Colon (tissue), 2 donors: ENCODE measurements around the gene MUSK.
"Not testable (repeated sequence)": the region's sequence is repeated elsewhere in the genome, so short reads cannot be mapped to it uniquely, and the experiment has no call there.

Source experiments
- FAIRE-seq: peaks from 2 replicates; lab custom pipeline; 2012; peaks lifted over from hg19 to GRCh38; lab: Jason Lieb, UNC
- donor health status: control.
- donor health status: control.

MUSK gene

GRCh38 chr9:110762783-110763182 lies 94.2 kb downstream of the MUSK start:
- no peak for FAIRE-seq

DNA sequence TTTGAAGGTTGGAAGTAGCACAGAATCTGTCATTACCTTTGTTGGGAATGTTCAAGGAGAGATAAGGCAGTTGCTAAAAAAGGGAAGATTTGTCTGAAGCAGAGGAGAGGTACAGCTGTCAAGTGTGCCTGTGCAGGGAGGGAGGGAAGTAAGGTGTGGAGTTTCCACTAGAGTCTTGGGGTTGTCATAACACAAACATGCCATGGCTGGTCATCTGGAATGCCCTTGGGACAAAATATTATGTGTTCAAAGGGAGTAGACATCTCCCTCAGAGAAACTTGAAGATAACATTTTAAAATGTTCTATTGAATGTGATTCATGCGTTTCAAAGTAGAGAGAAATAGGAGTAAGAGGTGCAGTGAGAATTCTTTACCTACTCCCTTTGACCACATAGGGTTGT lies 95.0 kb downstream of the MUSK start:
- FAIRE-seq, result no peak

DNA sequence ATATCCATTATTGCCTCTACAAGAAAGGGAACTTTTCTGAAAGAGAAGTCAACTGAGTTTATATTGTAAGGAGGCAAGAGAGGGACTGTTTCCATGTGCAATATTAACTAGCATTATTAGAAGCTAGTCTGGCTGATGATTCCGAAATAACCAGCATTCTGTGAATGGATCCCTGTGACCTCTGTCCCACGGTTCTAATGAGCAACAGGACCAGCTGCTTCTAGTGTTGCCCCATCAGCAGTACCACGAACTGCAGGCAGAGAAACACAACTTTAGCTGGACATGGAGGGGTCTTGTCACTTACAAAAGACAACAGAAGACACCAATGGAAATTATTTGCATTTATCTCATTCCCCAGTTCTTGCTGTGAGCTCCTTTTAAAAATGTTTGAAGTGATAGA lies 95.4 kb downstream of the MUSK start:
- FAIRE-seq, result no peak

GRCh38 chr9:110765926-110766325 lies 97.3 kb downstream of the MUSK start:
- FAIRE-seq, result no peak

DNA sequence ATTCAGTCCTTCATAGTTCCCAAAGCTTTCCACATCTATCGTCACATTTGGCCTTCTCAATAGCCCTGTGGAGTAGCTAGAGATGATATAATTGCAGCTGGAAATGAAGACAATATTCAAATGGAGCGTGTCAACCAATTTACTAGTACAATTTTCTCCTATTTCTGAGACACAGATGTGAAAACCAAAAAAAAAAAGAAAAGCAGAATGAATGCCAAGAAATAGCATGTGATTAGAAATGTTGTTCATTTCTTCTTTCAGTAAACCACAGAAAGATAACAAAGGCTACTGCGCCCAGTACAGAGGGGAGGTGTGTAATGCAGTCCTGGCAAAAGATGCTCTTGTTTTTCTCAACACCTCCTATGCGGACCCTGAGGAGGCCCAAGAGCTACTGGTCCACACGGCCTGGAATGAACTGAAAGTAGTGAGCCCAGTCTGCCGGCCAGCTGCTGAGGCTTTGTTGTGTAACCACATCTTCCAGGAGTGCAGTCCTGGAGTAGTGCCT lies 99.0 kb downstream of the MUSK start:
- no peak for FAIRE-seq

GRCh38 chr9:110768886-110769285 lies 100.3 kb downstream of the MUSK start:
- FAIRE-seq, result no peak

GRCh38 chr9:110769667-110770066 lies 101.1 kb downstream of the MUSK start:
- no peak for FAIRE-seq

DNA sequence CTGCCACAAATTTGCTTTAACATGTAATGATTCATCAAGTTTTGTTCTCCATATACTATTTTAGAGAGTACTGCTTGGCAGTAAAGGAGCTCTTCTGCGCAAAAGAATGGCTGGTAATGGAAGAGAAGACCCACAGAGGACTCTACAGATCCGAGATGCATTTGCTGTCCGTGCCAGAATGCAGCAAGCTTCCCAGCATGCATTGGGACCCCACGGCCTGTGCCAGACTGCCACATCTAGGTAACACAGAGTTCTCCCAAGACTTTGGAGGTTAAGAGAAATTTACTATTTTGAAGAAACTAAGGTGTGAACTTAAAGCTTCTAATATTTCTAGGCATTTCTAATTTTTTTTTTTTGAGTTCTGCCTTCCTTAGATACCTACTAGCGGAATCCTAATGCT lies 107.1 kb downstream of the MUSK start:
- FAIRE-seq, result no peak

- FAIRE-seq, result no peak
Measured at GRCh38 chr9:110776221-110776620, 107.6 kb downstream of the MUSK start.

DNA sequence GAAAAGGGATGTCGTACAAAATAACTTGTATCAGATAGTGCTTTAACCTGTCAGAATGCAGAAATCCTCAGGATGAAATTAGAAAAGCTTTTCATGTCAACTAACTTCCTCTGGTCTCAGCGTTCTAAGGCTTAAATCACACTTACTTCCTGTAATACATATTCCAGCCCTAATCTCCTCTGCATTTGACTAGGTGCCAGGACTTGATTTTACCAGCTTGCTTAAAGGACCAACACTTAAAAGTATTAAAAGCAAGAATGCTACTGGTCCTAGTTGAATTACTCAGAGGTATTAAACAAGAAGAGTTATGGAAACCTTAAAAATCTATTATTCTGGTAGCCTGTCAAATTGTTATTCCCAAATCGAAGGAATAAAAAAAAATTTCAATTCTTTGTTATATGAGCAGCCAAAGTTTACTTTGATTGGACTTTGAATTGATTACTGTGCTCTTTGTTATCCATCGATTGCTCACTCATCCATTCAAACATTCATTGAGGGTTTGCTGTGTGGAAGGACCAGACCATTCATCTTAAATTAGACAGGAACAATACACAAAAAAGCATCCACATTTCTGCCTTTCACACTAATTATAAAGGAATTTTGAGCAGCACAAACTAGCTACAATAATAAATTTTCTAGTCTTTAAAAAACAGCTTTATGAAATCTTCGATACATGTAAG lies 108.7 kb downstream of the MUSK start:
- no peak for FAIRE-seq

GRCh38 chr9:110777876-110778215 lies 109.3 kb downstream of the MUSK start:
- FAIRE-seq, result no peak

DNA sequence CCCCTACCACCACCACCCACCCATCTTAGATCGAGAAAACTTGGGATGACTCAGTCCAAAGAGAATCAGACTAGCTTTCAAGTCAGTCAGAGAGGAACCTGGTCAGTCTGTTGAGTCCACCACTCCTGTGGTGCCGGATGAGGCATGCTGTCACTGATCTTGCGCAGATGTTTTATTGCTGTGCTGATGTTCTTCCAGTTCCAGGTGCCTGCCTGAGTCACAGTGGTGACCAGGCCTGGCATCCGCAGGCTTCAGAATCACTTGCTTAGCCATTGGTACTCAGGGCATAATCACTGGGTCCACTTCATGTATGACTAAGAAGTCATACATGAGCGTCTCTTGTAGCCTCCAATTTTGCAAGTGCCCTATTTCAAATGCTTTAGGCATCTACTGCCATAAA lies 114.1 kb downstream of the MUSK start:
- no peak for FAIRE-seq

DNA sequence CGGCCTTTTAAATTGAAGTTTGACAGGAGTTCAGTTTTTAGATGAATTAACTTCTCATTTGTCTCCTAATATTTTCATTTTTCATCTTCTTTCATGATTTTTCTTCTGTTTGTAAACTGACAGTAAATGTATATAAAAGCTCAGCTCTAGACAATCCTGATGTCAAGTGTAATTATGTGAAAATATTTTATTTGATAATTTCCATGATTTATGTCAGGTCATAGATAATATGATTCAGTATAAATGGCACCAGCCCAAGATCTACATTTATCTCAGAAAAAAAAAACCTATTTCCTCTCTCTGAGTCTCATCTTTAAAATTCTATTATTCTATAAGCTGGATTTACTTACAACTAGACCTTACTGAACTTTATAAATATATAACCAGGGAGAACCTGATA lies 115.7 kb downstream of the MUSK start:
- no peak for FAIRE-seq

- FAIRE-seq, result no peak
Measured at GRCh38 chr9:110785166-110785565, 116.6 kb downstream of the MUSK start.

GRCh38 chr9:110788396-110788795 lies 119.8 kb downstream of the MUSK start:
- FAIRE-seq, result not testable (repeated sequence)

DNA sequence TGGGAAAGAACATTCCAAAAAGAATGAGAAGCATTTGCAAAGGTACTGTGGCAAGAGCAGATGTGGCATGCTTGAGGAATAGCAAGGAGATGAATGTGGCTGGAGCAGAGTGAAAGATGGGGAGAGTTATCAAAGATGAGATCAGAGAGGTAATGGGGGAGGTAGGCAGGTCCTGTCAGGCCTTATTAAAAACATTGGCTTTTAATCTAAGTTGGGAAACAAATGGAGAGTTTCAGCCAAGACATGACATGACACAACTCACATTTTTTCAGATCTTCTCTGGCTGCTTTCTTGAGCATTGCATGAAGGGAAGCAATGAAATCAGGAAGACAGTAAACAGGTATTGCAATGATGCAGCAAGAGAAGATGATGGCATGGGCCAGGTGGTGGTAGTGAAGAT lies 120.3 kb downstream of the MUSK start:
- no peak for FAIRE-seq

DNA sequence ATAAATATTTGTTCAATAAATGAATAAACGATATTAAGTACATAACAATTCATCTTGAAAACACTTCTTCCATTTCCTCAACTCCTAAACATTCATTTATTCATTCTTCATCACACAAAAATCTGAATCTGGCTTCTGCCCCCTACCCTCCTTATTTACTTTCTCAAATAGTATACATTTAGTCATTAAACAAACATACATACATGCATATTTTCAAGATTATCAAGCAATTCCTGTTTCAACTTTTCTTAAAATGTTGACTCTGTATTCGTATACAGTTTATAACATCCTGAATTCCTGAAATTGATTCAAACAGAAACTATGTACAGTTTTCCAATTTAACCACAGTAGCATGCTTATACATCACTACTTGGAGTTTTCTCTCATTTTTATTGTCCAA lies 129.0 kb downstream of the MUSK start:
- no peak for FAIRE-seq

DNA sequence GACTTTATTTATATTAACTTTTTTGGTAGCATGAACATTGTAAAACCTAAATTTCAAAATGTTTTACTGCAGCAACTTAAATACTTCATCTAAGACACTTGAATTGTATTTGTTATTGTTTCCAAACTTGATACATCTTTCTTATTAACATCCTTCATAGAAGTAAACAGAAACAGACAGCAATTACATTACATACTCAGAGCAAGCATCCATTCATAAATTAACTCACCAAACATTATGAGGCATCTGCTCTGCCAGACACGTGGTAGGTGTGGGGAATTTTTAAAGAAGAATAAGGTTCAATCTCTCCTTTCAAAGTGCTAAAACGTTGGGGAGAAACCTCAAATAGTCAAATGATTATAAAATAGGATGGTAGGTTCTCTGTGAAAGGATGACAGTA lies 130.8 kb downstream of the MUSK start:
- FAIRE-seq, result no peak

GRCh38 chr9:110801426-110801825 lies 132.8 kb downstream of the MUSK start:
- FAIRE-seq, result no peak

DNA sequence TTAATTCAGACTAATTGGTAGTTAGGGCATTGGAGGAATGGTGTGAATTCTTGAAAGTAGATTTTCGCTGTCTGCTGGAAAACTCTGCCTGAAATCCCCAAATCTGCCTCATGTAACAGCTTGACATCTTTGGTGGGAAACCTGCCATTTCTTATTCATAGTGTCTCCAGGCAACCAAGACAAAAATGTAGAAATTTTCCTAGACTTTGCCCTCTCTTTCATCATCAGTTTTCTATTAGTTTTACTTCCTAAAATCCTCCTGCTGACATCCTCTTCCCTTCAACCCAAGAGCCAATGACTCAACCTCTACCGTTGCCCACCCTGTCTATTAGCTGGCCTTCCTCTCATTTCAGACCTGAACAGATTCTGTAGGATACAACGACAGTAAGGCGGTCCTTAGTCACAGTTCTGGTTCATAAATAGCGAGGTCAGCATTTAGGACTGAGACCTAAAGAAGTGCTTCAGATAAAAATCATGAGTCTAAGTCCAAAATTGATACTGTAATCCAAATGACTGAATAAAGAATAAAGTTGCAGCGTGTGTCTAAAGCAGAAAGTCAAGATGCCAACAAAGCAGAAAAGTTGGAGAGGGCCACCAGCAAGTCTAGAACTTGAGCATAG lies 133.9 kb downstream of the MUSK start:
- FAIRE-seq, result no peak

DNA sequence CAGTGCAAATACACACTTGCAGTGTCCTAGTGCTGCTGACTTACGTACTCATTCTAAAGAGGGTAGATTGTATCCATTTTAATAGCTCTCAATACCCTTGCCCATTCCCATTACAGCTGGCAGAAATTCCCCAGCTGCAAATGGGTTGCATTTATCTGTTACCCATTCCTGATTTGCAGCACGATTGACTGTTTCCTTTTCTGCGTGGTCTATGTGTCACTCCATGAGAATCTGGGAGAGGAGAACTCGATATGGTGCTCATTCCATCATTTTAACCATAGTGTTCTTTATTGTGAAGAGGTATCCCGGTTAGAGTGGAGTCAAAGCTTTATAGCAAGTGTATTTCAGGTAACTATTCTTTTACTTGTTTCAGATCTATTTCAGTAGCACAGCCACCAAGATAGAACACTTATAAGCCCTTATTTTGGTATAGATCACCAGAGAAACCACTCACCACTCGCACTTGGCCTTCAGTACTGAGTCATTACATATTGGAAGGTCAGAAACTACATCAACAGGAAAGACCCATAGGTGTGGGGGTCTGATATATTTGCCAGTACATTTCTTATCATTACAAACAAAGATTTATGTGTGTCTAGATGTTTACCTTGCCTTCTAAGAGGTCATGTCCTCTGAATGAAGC lies 139.5 kb downstream of the MUSK start:
- FAIRE-seq, result no peak

- FAIRE-seq, result no peak
Measured at GRCh38 chr9:110808599-110808980, 140.0 kb downstream of the MUSK start.

GRCh38 chr9:110809038-110809595 lies 140.5 kb downstream of the MUSK start:
- no peak for FAIRE-seq
